Measurements from ENCODE around the gene NTMT1. TPM values are rescaled to one million over a fixed set of nuclear protein-coding genes. Genes with fewer than 3 reads are reported as not detected.

Gene NTMT1
- total RNA-seq, 4 donors from 2014 or later = 7.0 to 26.0 (median 16.9) TPM

GRCh38 chr9:129583308-129584038 lies 42.5 kb upstream of the NTMT1 start:
- TF ChIP-seq CTCF (IDR thresholded peaks at IDR 0.05; ENCODE audit: low read depth) = no peak

- TF ChIP-seq CTCF (IDR thresholded peaks at IDR 0.05; ENCODE audit: low read depth) = no peak
Observed at GRCh38 chr9:129584136-129584535, 41.8 kb upstream of the NTMT1 start.

GRCh38 chr9:129585352-129585751 lies 40.6 kb upstream of the NTMT1 start:
- TF ChIP-seq CTCF (IDR thresholded peaks at IDR 0.05; ENCODE audit: low read depth) = no peak

- TF ChIP-seq CTCF (IDR thresholded peaks at IDR 0.05; ENCODE audit: low read depth) = no peak
Observed at GRCh38 chr9:129586245-129586644, 39.7 kb upstream of the NTMT1 start.

GRCh38 chr9:129586685-129587084 lies 39.3 kb upstream of the NTMT1 start:
- no peak for TF ChIP-seq CTCF (IDR thresholded peaks at IDR 0.05; ENCODE audit: low read depth)

- TF ChIP-seq CTCF (IDR thresholded peaks at IDR 0.05; ENCODE audit: low read depth) = no peak
Observed at GRCh38 chr9:129587487-129588262, 38.3 kb upstream of the NTMT1 start.

- TF ChIP-seq CTCF (IDR thresholded peaks at IDR 0.05; ENCODE audit: low read depth) = no peak
Observed at GRCh38 chr9:129590466-129590865, 35.5 kb upstream of the NTMT1 start.

All from subcutaneous adipose tissue (tissue), 4 donors.